HG03575 (cell line): Measurements from ENCODE around the gene RPGRIP1L.

ENCODE experiments used
- ATAC-seq: cut with Tn5 transposase; IDR thresholded peaks from one replicate; pipeline ENCODE4 v1.9.1; 2021; ENCODE audit not compliant: unreplicated experiment, insufficient number of reproducible peaks, low FRiP score; ENCODE audit errors: extremely low read depth

The RPGRIP1L gene

GRCh38 chr16:53619235-53619634, 84.4 kb downstream of the RPGRIP1L start:
- no peak for ATAC-seq

- ATAC-seq = no peak
Observed at GRCh38 chr16:53614346-53614745, 89.3 kb downstream of the RPGRIP1L start.

- no peak for ATAC-seq
Observed at GRCh38 chr16:53612003-53612402, 91.7 kb downstream of the RPGRIP1L start.

GRCh38 chr16:53611179-53611696, 92.4 kb downstream of the RPGRIP1L start:
- ATAC-seq = no peak

GRCh38 chr16:53609536-53609935, 94.1 kb downstream of the RPGRIP1L start:
- no peak for ATAC-seq

GRCh38 chr16:53608094-53608493, 95.6 kb downstream of the RPGRIP1L start:
- no peak for ATAC-seq

- no peak for ATAC-seq
Observed at GRCh38 chr16:53605831-53606400, 97.7 kb downstream of the RPGRIP1L start.

- ATAC-seq = no peak
Observed at GRCh38 chr16:53605356-53605755, 98.3 kb downstream of the RPGRIP1L start.

GRCh38 chr16:53601961-53602360, 101.7 kb downstream of the RPGRIP1L start:
- ATAC-seq = no peak

GRCh38 chr16:53600616-53601015, 103.0 kb downstream of the RPGRIP1L start:
- no peak for ATAC-seq

- ATAC-seq = no peak
Observed at GRCh38 chr16:53600126-53600525, 103.5 kb downstream of the RPGRIP1L start.

- no peak for ATAC-seq
Observed at GRCh38 chr16:53599548-53599947, 104.1 kb downstream of the RPGRIP1L start.

GRCh38 chr16:53598511-53599275, 105.0 kb downstream of the RPGRIP1L start:
- ATAC-seq = no peak

- ATAC-seq = no peak
Observed at GRCh38 chr16:53597776-53598175, 105.9 kb downstream of the RPGRIP1L start.

- ATAC-seq = no peak
Observed at GRCh38 chr16:53588081-53588648, 115.5 kb downstream of the RPGRIP1L start.

GRCh38 chr16:53583401-53583800, 120.3 kb downstream of the RPGRIP1L start:
- ATAC-seq = no peak

GRCh38 chr16:53581784-53582183, 121.9 kb downstream of the RPGRIP1L start:
- ATAC-seq = no peak

GRCh38 chr16:53580038-53580802, 123.4 kb downstream of the RPGRIP1L start:
- ATAC-seq = no peak

GRCh38 chr16:53576904-53577303, 126.8 kb downstream of the RPGRIP1L start:
- ATAC-seq = no peak
